GM12892 (cell line): Measurements from ENCODE around the gene CDCA7.
"Not testable (repeated sequence)": the region's sequence is repeated elsewhere in the genome, so short reads cannot be mapped to it uniquely, and the experiment has no call there.

Experiments
- DNase-seq: peaks from one replicate; pipeline ENCODE4 v3.0.0; 2011; ENCODE audit not compliant: insufficient read length
- FAIRE-seq: peaks from 2 replicates; lab custom pipeline; 2011; peaks lifted over from hg19 to GRCh38; lab: Jason Lieb, UNC
- POLR2A ChIP-seq: IDR thresholded peaks from 2 replicates; pipeline ENCODE4 v1.6.1; 2011; ENCODE audit warnings: low read depth, low read length, control low read depth
- POLR2AphosphoS5 ChIP-seq: IDR thresholded peaks from 2 replicates; pipeline ENCODE4 v1.6.1; 2011; ENCODE audit warnings: low read depth, low read length, control low read depth
- TAF1 ChIP-seq: IDR thresholded peaks from 2 replicates; pipeline ENCODE4 v1.6.1; 2011; ENCODE audit warnings: low read depth, mild to moderate bottlenecking, control low read depth, low read length, borderline replicate concordance

Gene CDCA7

DNA sequence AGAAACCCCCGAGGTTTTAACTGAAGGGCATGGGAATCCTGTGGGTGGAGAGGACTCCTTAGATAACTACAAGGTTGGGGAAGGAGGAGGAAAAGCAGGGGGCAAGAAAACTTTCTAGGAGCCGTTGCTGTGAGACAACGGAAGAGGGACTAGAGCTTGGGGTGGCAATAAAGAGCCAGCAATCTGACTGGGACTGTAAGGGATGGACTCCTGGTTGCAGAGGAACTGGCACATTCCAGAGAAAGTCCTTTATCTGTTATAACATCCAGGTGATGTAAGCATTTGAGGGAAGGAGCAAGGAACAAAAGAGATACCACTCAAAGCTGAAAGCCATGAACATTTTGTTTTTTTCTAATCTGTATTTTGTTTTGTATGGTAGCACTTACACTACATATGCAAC, 16.4 kb downstream of the CDCA7 start:
- TF ChIP-seq TAF1 (no peak), POLR2AphosphoS5 (no peak), POLR2A (no peak)
- DNase-seq: no peak
- no peak for FAIRE-seq

GRCh38 chr2:173373290-173373689, 18.6 kb downstream of the CDCA7 start:
- no peak for TF ChIP-seq POLR2A
- FAIRE-seq: no peak
- no peak for DNase-seq

GRCh38 chr2:173374634-173375033, 20.0 kb downstream of the CDCA7 start:
- no peak for DNase-seq
- TF ChIP-seq POLR2A: no peak
- TF ChIP-seq TAF1: no peak
- no peak for TF ChIP-seq POLR2AphosphoS5

DNA sequence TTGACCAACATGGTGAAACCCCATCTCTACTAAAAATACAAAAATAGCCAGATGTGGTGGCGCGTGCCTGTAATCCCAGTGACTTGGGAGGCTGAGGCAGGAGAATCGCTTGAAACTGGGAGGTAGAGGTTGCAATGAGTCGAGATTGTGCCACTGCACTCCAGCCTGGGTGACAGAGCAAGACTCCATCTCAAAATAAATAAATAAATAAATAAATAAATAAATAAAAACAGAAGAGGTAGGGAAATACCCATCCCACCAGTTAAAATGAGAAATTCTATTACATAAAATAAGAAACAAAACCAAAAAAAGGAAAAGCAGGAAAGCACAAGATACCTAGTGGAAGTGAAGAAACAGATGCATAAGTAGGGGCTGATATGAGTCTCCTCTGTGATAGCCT, 30.9 kb downstream of the CDCA7 start:
- DNase-seq: not testable (repeated sequence)

More at GRCh38 chr2:173374634-173375033, 20.0 kb downstream of the CDCA7 start:
- FAIRE-seq: no peak

GRCh38 chr2:173386021-173386737, 31.5 kb downstream of the CDCA7 start:
- DNase-seq (no peak), FAIRE-seq (no peak)
- TF ChIP-seq POLR2AphosphoS5 (no peak), TAF1 (no peak), POLR2A (no peak)

More for the DNA sequence above, 30.9 kb downstream of the CDCA7 start:
- FAIRE-seq: not testable (repeated sequence)

DNA sequence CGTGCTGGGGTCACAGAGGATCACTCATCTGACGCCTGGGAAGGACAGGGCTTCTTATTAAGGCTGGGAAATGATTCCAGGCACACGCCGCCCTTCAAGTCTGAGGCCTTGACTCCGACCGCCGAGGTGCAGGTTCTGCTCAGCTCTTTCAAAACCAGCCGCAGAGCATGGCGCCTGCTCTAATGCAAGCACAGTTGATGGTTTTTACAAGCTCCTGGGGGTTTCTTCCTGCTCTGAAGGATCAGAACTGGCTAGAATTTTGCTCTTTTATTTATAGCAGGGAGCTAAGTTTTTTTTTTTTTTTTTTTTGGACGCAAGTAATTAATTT, 32.0 kb downstream of the CDCA7 start:
- no peak for FAIRE-seq
- TF ChIP-seq TAF1 (no peak), POLR2A (no peak), POLR2AphosphoS5 (no peak)
- DNase-seq: no peak

DNA sequence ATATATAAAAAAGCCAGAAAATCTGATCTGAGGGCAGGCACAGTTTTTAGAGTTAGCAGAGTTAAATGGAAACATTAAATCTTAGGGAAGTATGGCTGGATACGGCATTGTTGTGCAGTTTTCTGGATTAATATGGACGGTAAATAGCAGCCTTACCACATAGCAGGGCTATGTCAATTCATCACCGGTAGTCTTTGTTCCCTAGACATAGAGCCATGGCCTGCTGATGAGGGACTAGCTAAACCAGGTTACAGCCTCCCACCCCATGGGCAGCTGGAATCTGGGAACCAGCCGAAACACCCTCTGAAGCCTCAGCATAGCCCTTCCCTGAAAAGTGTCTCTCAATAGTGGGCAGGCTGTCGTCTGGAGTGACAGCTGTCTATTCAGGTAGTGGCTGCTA, 32.4 kb downstream of the CDCA7 start:
- no peak for DNase-seq

DNA sequence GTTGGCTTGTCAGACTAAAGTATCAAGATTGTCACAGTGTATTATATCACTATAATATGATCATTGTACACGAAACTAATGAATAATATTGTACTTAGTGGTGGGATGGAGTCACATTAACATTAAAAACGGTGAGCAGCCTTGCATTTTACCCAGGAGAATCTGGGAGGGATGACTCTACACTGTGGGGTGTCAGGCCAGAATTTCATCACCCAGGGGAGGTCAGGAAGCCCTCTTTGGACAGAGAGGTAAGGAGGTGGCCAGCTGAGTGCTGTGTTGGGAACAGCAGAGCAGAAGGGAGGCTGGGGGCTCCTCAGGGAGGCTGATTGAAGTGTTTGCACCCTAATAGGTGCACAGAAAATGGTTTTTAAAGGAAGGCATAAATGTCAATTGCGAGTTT, 33.0 kb downstream of the CDCA7 start:
- TF ChIP-seq POLR2A: no peak
- DNase-seq (no peak), FAIRE-seq (no peak)

More for the DNA sequence above, 32.4 kb downstream of the CDCA7 start:
- no peak for TF ChIP-seq TAF1
- no peak for FAIRE-seq

DNA sequence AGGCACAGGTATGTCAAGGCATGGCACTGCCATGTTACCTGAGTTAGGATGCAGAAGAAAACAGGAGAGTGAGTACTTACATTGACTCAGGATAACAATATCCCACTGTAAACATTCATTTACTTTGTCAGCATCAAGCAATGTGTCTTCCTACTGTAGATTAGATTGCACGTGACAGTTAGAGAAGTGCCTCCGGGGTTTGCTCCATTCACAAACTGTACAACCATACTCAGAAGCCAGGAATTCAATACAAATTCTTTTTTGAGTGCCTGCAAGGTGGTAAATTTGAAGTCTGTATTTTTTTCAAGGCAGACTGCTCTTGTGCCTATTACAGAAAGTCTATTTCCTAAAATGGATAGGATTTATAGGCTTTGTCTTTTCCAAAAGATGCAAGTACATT, 34.1 kb downstream of the CDCA7 start:
- DNase-seq (no peak), FAIRE-seq (no peak)
- TF ChIP-seq POLR2AphosphoS5 (no peak), TAF1 (no peak), POLR2A (no peak)

GRCh38 chr2:173390036-173390435, 35.4 kb downstream of the CDCA7 start:
- DNase-seq (no peak), FAIRE-seq (no peak)
- no peak for TF ChIP-seq POLR2A
- TF ChIP-seq TAF1: no peak
- TF ChIP-seq POLR2AphosphoS5: no peak

DNA sequence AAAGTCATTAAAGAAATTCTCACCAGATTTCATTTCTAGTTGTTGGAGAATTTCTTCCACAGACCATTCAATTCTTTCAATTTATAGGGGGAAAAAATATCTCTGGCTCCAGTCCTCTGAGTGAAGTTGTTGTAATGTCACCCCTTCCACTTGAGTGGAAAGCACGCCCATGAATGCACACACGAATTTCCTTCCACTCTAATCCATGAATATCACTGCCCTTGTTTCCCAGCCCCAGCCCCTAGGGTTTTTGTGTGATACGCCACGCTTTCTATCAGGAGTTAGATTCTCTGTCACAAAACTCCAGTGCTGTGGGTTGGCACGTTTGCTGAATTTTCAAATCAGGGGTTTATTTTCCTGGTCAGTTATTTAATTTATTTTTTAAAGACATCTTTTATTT, 38.1 kb downstream of the CDCA7 start:
- DNase-seq (no peak), FAIRE-seq (no peak)
- no peak for TF ChIP-seq POLR2A

DNA sequence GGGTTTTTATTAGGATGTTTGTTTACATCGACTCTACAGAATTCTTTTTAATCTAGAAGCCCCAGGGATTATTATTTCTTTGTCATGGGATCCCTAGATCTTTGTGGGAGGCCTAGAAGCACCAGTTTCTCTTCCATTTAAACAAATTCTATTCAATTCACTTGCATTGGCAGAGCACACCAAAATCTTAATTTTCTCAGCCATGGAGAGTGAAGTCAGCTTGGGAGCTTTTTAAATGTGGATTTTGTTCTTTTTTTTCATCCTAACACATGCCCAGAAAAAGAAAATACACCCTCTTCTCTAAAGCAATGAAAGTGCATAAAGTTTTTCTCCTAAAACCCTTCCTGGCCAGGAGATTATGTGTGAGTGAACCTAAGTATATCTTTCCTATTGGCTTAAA, 38.5 kb downstream of the CDCA7 start:
- FAIRE-seq (no peak), DNase-seq (no peak)
- TF ChIP-seq TAF1 (no peak), POLR2AphosphoS5 (no peak), POLR2A (no peak)

- no peak for TF ChIP-seq POLR2A
- DNase-seq: no peak
- no peak for FAIRE-seq
Measured at GRCh38 chr2:173393636-173394035, 39.0 kb downstream of the CDCA7 start.
